GM18502 (cell line): Measurements from ENCODE around the gene ITPR2.
"Not testable (repeated sequence)": the region's sequence is repeated elsewhere in the genome, so short reads cannot be mapped to it uniquely, and the experiment has no call there.

Source experiments
- ATAC-seq: cut with Tn5 transposase; IDR thresholded peaks from one replicate; pipeline ENCODE4 v1.9.1; 2021; ENCODE audit warnings: mild to moderate bottlenecking; ENCODE audit not compliant: unreplicated experiment, poor library complexity

Gene ITPR2

GRCh38 chr12:26768611-26769603 lies 64.1 kb downstream of the ITPR2 start:
- ATAC-seq = peak; percentile 63

GRCh38 chr12:26767865-26768264 lies 65.1 kb downstream of the ITPR2 start:
- ATAC-seq = no peak

DNA sequence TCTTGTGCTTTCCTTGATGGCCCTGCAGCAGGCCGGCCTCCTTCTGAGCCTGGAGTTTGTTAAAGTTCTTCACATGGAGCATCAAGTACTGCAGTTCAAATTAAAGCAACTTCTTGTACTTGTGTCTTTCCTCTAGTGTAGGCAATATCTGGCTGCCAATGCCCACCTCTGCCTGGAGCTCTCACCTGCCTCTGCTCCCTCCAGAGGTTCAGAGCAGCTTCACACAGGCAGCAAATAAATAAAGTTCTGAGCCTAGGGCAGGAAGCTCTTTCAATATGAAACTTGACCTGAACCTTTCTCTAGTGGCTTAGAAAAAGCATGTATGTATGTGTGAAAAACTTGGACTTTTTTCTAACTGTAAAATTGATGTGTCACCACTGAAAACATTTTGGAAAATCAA lies 65.9 kb downstream of the ITPR2 start:
- peak; percentile 53 for ATAC-seq

- ATAC-seq = no peak
These were observed 70.8 kb downstream of the ITPR2 start for GRCh38 chr12:26762186-26762585.

DNA sequence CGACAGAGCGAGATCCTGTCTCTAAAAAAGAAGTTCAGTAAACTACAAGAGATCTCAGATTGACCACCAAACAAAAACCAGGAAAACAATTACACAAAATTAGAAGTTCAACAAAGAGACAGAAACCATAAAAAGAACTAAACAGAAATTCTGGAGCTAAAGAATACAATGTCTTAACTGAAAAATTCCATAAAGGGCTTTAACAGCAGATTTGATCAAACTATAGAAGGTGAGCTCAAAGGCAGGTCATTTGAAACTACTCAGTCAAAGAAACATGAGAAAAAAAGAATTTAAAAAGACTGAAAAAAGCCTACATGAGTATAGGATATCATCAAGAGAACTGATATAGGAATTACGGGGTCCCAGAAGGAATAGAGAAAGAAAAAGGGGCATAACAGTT lies 71.2 kb downstream of the ITPR2 start:
- ATAC-seq = no peak

DNA sequence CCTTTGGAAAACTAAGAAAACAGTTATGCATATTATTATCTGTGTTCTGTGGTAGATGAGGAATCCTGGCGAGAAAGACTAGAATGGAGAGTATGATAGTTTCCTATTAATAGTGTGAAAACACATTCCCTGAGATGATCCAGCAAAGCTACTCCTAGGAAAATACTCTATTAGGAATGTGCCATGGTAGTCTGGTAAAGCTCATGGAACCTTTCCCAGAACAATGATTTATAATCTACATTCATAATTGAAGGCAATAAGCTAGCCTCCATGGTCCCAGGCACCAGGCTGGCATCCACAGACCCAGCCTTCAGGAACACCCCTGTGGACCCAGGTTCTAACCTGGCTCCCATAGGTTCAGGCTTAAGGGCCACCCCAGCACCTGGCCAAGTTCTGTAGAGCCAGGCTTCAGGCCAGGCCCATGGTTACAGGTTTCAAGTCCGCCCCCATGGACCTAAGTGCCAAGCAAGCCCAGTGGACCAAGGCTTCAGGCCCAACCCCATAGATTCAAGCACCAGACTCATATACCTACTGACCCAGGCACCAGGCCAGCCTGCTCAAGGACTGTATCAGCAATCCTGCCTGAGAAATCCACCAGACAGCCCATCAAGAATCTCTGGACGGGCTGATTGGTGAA lies 72.2 kb downstream of the ITPR2 start:
- ATAC-seq = no peak

DNA sequence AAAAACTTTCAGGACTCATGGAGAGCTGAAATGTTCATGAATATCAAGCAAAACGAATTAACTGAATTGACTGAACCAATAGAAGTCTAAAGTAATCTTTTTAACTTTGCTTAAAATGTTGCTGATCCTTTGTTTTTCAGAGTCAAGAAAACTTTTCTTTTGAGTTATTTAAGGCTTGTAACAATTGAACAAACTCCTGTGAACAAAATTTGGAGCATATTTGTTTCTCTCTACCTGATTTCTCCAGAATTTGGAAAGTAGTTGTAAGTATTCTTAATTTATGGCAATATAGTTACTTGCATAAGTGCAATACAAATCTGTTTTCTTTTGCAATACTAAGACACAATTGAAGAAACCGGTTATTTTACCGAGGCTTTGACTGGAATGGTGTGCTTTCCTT lies 77.6 kb downstream of the ITPR2 start:
- not testable (repeated sequence) for ATAC-seq

DNA sequence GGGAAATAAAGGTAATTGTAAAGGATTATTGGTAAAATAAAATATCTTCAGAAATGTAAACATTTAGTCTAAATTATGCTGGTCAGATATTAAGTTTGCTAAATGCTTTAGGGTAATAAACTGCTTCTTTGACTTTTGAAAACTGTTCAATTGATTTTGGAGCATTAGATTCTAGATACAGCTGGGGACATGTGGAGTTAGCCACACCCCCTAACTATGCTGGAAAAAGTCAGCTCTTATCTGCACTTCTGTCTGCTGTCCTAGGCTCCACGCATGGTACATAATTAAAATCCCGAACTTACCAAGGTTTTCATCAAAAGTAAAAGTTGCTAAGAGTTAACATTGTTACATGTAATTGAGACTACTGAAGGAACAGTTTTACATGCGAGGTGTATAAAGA lies 78.8 kb downstream of the ITPR2 start:
- ATAC-seq = no peak

- no peak for ATAC-seq
These were observed 81.8 kb downstream of the ITPR2 start for GRCh38 chr12:26751179-26751578.

DNA sequence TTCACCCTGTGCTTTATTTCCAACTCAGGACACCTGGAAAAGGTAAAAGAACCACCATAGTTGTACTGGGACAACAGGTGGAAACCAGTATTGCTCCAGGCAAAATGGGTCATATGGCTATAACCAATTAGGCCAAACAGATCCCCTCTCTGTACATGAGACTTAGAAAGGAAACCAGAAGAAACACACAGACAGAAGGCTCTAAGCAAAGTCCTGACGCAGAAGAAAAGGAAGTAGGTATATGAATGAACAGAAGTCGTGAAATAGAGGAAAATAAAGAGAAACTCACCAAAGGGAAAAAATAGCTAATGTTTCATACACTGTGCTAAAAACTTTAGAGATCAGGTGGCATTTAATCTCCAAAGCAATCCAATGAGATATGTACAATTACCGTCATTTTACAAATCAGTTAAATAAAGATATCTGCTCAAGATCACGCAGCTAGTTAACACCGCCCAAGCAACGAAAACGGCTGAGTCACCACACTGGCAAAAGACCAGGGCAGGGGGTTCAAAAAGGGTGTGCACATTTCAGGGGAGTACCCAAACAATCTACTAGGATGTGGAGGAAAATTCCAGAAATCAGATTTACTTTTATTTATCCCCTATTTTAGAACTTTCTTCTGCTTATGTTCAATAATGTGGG lies 82.3 kb downstream of the ITPR2 start:
- ATAC-seq = peak; percentile 40

GRCh38 chr12:26749781-26750180 lies 83.2 kb downstream of the ITPR2 start:
- ATAC-seq = peak; percentile 83

GRCh38 chr12:26748741-26749431 lies 84.1 kb downstream of the ITPR2 start:
- peak; percentile 46 for ATAC-seq

- ATAC-seq = peak; percentile 20
These were observed 84.6 kb downstream of the ITPR2 start for GRCh38 chr12:26748412-26748740.

GRCh38 chr12:26746121-26746714 lies 86.8 kb downstream of the ITPR2 start:
- no peak for ATAC-seq

DNA sequence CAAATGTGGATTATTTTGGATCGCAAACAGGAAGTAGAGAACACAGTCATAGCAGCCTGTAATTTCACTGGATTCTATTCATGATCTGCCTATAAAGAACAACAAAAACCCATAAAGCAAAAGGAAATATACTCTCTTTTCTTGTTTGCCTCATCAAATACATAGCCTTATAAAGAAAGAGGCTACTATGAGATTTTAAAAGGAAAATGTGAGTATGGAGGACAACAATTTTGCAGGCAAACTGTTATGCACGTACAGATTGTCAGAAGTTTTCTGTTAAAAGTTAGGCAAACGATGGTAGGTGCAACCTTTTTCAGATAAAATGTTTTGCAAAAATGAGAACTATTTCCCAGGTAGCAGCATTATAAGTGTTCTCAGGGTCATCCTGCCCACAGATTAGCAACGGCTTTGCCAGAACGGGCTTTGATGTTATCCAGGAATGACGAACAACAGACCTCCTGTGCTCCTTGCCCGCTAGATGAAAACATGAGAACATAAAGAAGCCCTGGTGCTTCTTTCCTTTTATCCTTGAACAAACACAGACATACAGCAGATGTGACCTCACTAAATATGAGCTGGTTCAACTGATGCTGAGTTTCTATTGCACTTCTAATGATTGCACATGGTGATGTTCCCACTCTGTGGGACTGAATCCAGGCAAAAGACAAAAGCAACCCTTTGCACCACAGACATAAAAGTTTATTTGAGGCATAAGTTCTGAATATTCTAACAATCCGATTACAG lies 88.1 kb downstream of the ITPR2 start:
- ATAC-seq = no peak

DNA sequence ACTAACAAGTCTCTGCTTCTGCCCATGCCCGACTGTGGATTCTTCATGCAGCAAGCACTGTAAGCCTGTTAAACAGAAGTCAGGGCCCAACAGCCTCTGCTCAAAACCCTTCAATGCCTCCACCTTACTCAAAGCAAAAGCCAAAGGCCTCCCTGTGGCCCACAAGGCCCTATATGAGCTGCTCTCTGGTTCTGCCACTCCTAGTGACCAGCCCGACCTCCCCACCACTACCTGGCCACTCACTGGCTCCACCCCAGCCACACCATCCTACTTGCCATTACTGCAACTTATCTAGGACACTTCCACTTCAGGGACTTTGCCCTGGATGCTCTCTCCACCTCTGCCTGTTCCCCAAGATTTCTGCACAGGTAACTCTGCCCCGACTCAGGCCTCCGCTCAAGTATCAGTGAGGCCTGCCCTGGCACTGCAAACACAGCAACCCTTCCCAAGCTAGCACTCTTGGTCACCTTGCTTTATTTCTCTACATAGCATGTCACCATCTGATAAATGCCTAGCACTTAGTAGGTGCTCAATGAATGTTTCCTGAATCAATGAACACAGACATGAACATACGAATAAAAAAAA lies 88.9 kb downstream of the ITPR2 start:
- ATAC-seq = no peak

- no peak for ATAC-seq
These were observed 91.3 kb downstream of the ITPR2 start for GRCh38 chr12:26741584-26742227.

DNA sequence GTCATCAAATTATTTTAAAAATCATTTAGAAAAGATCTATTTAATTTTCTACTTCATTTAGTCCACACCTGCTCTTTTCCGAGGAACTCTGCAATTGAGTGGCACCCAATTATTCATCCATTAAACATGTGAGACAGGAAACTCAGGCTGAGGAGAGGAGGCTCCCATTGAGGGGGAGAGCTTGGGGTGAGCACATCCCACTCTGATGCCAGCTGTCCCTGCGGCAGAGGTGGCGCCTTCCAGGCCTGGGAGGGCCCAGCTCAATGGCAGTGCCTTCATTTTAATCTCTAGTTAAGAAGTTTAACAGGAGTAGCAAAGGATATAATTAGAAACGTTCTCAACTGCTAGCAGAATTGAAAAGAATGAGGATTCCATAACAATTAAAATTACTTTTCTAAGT lies 92.0 kb downstream of the ITPR2 start:
- no peak for ATAC-seq

DNA sequence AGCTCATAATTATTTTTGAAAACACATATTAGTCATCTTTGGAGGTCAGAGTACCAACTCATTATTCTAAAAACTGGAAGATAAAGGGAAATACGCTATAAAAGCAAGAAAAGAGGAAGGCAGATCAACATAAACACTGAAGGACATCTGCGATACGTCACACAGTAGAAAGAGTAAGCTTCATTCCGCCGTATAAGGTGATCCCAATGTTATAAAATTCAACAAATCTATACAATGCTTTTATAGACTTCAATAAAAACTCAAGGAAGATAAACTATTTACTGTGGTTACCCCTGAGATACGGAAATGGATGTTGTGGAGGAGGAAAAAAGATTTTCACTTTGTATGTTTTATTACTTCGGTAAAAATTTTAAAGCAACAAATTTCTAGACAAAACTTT lies 92.6 kb downstream of the ITPR2 start:
- ATAC-seq = no peak
